Stimulated activated CD8-positive, alpha-beta memory T cell treated with anti-CD3 and anti-CD28 coated beads, Interleukin-15, amount 100 ng/mL, for 4 hours (primary cell): ENCODE measurements around the gene GATA3.
"Not testable (repeated sequence)": the region's sequence is repeated elsewhere in the genome, so short reads cannot be mapped to it uniquely, and the experiment has no call there.

Source experiments
- DNase-seq, 2 donors: peaks; one replicate each; pipeline ENCODE4 v3.0.0-alpha.2; 2020; ENCODE audit warnings: low read depth in 2 of 2

The GATA3 gene

GRCh38 chr10:8054494-8055407 lies at the start of gene GATA3:
TSS of gene GATA3 (plus strand) at chr10:8054688. CDS start at chr10:8055656, 968 bp downstream.
- DNase-seq = no peak

- no peak for DNase-seq
Measured at GRCh38 chr10:8006274-8006999, 48.1 kb upstream of the GATA3 start.

GRCh38 chr10:8009031-8009430 lies 45.5 kb upstream of the GATA3 start:
- no peak for DNase-seq

- no peak for DNase-seq
Measured at GRCh38 chr10:8013006-8013405, 41.5 kb upstream of the GATA3 start.

- no peak for DNase-seq
Measured at GRCh38 chr10:8013619-8014018, 40.9 kb upstream of the GATA3 start.

- DNase-seq = no peak
Measured at GRCh38 chr10:8014649-8015048, 39.8 kb upstream of the GATA3 start.

GRCh38 chr10:8017277-8017676 lies 37.2 kb upstream of the GATA3 start:
- DNase-seq = no peak

- no peak for DNase-seq
Measured at GRCh38 chr10:8023321-8023720, 31.2 kb upstream of the GATA3 start.

GRCh38 chr10:8023851-8024250 lies 30.6 kb upstream of the GATA3 start:
- no peak for DNase-seq

- DNase-seq = no peak
Measured at GRCh38 chr10:8026349-8027259, 27.9 kb upstream of the GATA3 start.

GRCh38 chr10:8031211-8031610 lies 23.3 kb upstream of the GATA3 start:
- DNase-seq = not testable (repeated sequence)

- no peak for DNase-seq
Measured at GRCh38 chr10:8032558-8032957, 21.9 kb upstream of the GATA3 start.

- no peak for DNase-seq
Measured at GRCh38 chr10:8033812-8034465, 20.5 kb upstream of the GATA3 start.

- no peak for DNase-seq
Measured at GRCh38 chr10:8034466-8035005, 20.0 kb upstream of the GATA3 start.

- no peak for DNase-seq
Measured at GRCh38 chr10:8035006-8035640, 19.4 kb upstream of the GATA3 start.

GRCh38 chr10:8035641-8036470 lies 18.6 kb upstream of the GATA3 start:
- no peak for DNase-seq

GRCh38 chr10:8036506-8037198 lies 17.8 kb upstream of the GATA3 start:
- DNase-seq = no peak

GRCh38 chr10:8037199-8037801 lies 17.2 kb upstream of the GATA3 start:
- DNase-seq = no peak
